ENCODE measurements around the gene AP1G1.
A peak's percentile ranks its signal among the peaks of the same experiment; 100 is the strongest.
"Not testable (repeated sequence)": the region's sequence is repeated elsewhere in the genome, so short reads cannot be mapped to it uniquely, and the experiment has no call there.

Gene AP1G1

GRCh38 chr16:71834291-71834690 is 25.7 kb upstream of the AP1G1 start:
- Mint-ChIP-seq H3K4me1 (ENCODE audit: low read depth) (no peaks in the 10 kb centered on the region), H3K4me3 (no peak overlapping the region), H3K27ac (no peak overlapping the region), H3K9me3 (no peaks in the 10 kb centered on the region), H3K27me3 (no peaks in the 10 kb centered on the region), H3K36me3 (ENCODE audit: low read depth) (no peaks in the 10 kb centered on the region)

GRCh38 chr16:71832112-71832511 is 23.5 kb upstream of the AP1G1 start:
- not testable (repeated sequence) for H3K4me1 Mint-ChIP-seq (ENCODE audit: low read depth); H3K4me3 Mint-ChIP-seq; H3K27ac Mint-ChIP-seq; H3K36me3 Mint-ChIP-seq (ENCODE audit: low read depth); H3K9me3 Mint-ChIP-seq; H3K27me3 Mint-ChIP-seq

GRCh38 chr16:71831698-71832097 is 23.1 kb upstream of the AP1G1 start:
- not testable (repeated sequence) for H3K4me1 Mint-ChIP-seq (ENCODE audit: low read depth); H3K27me3 Mint-ChIP-seq; H3K27ac Mint-ChIP-seq; H3K9me3 Mint-ChIP-seq; H3K4me3 Mint-ChIP-seq; H3K36me3 Mint-ChIP-seq (ENCODE audit: low read depth)

- H3K4me3 Mint-ChIP-seq, result no peak overlapping the region
- H3K36me3 Mint-ChIP-seq (ENCODE audit: low read depth), result no peaks in the 10 kb centered on the region
- H3K27ac Mint-ChIP-seq, result no peak overlapping the region
- H3K4me1 Mint-ChIP-seq (ENCODE audit: low read depth), result no peaks in the 10 kb centered on the region
- H3K9me3 Mint-ChIP-seq, result no peaks in the 10 kb centered on the region
- H3K27me3 Mint-ChIP-seq, result no peaks in the 10 kb centered on the region
These were observed 21.7 kb upstream of the AP1G1 start for GRCh38 chr16:71830359-71830758.

GRCh38 chr16:71826533-71827017 is 17.9 kb upstream of the AP1G1 start:
- no peaks in the 10 kb centered on the region for H3K27me3 Mint-ChIP-seq
- H3K36me3 Mint-ChIP-seq (ENCODE audit: low read depth), result peaks cover 7% of the 10 kb centered on the region
- H3K4me3 Mint-ChIP-seq, result no peak overlapping the region
- H3K27ac Mint-ChIP-seq, result no peak overlapping the region
- no peaks in the 10 kb centered on the region for H3K4me1 Mint-ChIP-seq (ENCODE audit: low read depth)
- no peaks in the 10 kb centered on the region for H3K9me3 Mint-ChIP-seq

- peaks cover 12% of the 10 kb centered on the region for H3K4me1 Mint-ChIP-seq (ENCODE audit: low read depth)
- not testable (repeated sequence) for H3K9me3 Mint-ChIP-seq; H3K27me3 Mint-ChIP-seq; H3K36me3 Mint-ChIP-seq (ENCODE audit: low read depth); H3K4me3 Mint-ChIP-seq
- H3K27ac Mint-ChIP-seq, result peak overlapping the region; percentile 68
These were observed 8.5 kb upstream of the AP1G1 start for GRCh38 chr16:71817155-71817500.

GRCh38 chr16:71811261-71811803 is 2.7 kb upstream of the AP1G1 start:
- H3K4me3 Mint-ChIP-seq, result no peak overlapping the region
- peaks cover 8% of the 10 kb centered on the region for H3K36me3 Mint-ChIP-seq (ENCODE audit: low read depth)
- no peak overlapping the region for H3K27ac Mint-ChIP-seq
- no peaks in the 10 kb centered on the region for H3K9me3 Mint-ChIP-seq
- H3K27me3 Mint-ChIP-seq, result no peaks in the 10 kb centered on the region
- peaks cover 26% of the 10 kb centered on the region for H3K4me1 Mint-ChIP-seq (ENCODE audit: low read depth)

GRCh38 chr16:71810155-71810530 is 1.5 kb upstream of the AP1G1 start:
- Mint-ChIP-seq H3K36me3 (ENCODE audit: low read depth) (peaks cover 11% of the 10 kb centered on the region), H3K4me3 (peak overlapping the region; percentile 48), H3K4me1 (ENCODE audit: low read depth) (peaks cover 33% of the 10 kb centered on the region)
- H3K27ac Mint-ChIP-seq, H3K9me3 Mint-ChIP-seq, H3K27me3 Mint-ChIP-seq: not testable (repeated sequence)

- Mint-ChIP-seq H3K9me3 (no peaks in the 10 kb centered on the region), H3K36me3 (ENCODE audit: low read depth) (peaks cover 17% of the 10 kb centered on the region), H3K4me3 (peak overlapping the region; percentile 95), H3K27ac (peak overlapping the region; percentile 100), H3K27me3 (no peaks in the 10 kb centered on the region), H3K4me1 (ENCODE audit: low read depth) (peaks cover 50% of the 10 kb centered on the region)
These were observed 585 bp downstream of the AP1G1 start for GRCh38 chr16:71807905-71808592.

GRCh38 chr16:71803305-71803690 is 5.3 kb downstream of the AP1G1 start:
- no peaks in the 10 kb centered on the region for H3K27me3 Mint-ChIP-seq
- H3K4me1 Mint-ChIP-seq (ENCODE audit: low read depth), result peaks cover 39% of the 10 kb centered on the region
- H3K9me3 Mint-ChIP-seq, result no peaks in the 10 kb centered on the region
- H3K27ac Mint-ChIP-seq, result peak overlapping the region; percentile 61
- H3K4me3 Mint-ChIP-seq, result no peak overlapping the region
- peaks cover 30% of the 10 kb centered on the region for H3K36me3 Mint-ChIP-seq (ENCODE audit: low read depth)

GRCh38 chr16:71796501-71797097 is 12.0 kb downstream of the AP1G1 start:
- H3K36me3 Mint-ChIP-seq (ENCODE audit: low read depth), result peaks cover 33% of the 10 kb centered on the region
- H3K4me3 Mint-ChIP-seq, result no peak overlapping the region
- H3K27ac Mint-ChIP-seq, result no peak overlapping the region
- no peaks in the 10 kb centered on the region for H3K27me3 Mint-ChIP-seq
- no peaks in the 10 kb centered on the region for H3K9me3 Mint-ChIP-seq
- peaks cover 43% of the 10 kb centered on the region for H3K4me1 Mint-ChIP-seq (ENCODE audit: low read depth)

- peaks cover 56% of the 10 kb centered on the region for H3K4me1 Mint-ChIP-seq (ENCODE audit: low read depth)
- H3K4me3 Mint-ChIP-seq, result no peak overlapping the region
- H3K9me3 Mint-ChIP-seq, result no peaks in the 10 kb centered on the region
- H3K36me3 Mint-ChIP-seq (ENCODE audit: low read depth), result peaks cover 29% of the 10 kb centered on the region
- H3K27ac Mint-ChIP-seq, result no peak overlapping the region
- no peaks in the 10 kb centered on the region for H3K27me3 Mint-ChIP-seq
These were observed 13.7 kb downstream of the AP1G1 start for GRCh38 chr16:71794943-71795342.

GRCh38 chr16:71794018-71794417 is 14.6 kb downstream of the AP1G1 start:
- Mint-ChIP-seq H3K4me3 (no peak overlapping the region), H3K4me1 (ENCODE audit: low read depth) (peaks cover 62% of the 10 kb centered on the region), H3K27me3 (no peaks in the 10 kb centered on the region), H3K27ac (no peak overlapping the region), H3K36me3 (ENCODE audit: low read depth) (peaks cover 30% of the 10 kb centered on the region), H3K9me3 (no peaks in the 10 kb centered on the region)

GRCh38 chr16:71792176-71792575 is 16.5 kb downstream of the AP1G1 start:
- H3K27ac Mint-ChIP-seq, result no peak overlapping the region
- no peaks in the 10 kb centered on the region for H3K9me3 Mint-ChIP-seq
- peaks cover 64% of the 10 kb centered on the region for H3K4me1 Mint-ChIP-seq (ENCODE audit: low read depth)
- peaks cover 38% of the 10 kb centered on the region for H3K36me3 Mint-ChIP-seq (ENCODE audit: low read depth)
- H3K27me3 Mint-ChIP-seq, result no peaks in the 10 kb centered on the region
- no peak overlapping the region for H3K4me3 Mint-ChIP-seq

- Mint-ChIP-seq H3K36me3 (ENCODE audit: low read depth) (peaks cover 29% of the 10 kb centered on the region), H3K4me1 (ENCODE audit: low read depth) (peaks cover 50% of the 10 kb centered on the region)
- not testable (repeated sequence) for H3K9me3 Mint-ChIP-seq, H3K27me3 Mint-ChIP-seq, H3K27ac Mint-ChIP-seq, H3K4me3 Mint-ChIP-seq
These were observed 18.3 kb downstream of the AP1G1 start for GRCh38 chr16:71790329-71790728.

GRCh38 chr16:71789136-71789535 is 19.5 kb downstream of the AP1G1 start:
- peaks cover 44% of the 10 kb centered on the region for H3K4me1 Mint-ChIP-seq (ENCODE audit: low read depth)
- H3K27ac Mint-ChIP-seq, result no peak overlapping the region

More at GRCh38 chr16:71789136-71789535, 19.5 kb downstream of the AP1G1 start:
- Mint-ChIP-seq H3K27me3 (no peaks in the 10 kb centered on the region), H3K4me3 (no peak overlapping the region), H3K36me3 (ENCODE audit: low read depth) (peaks cover 29% of the 10 kb centered on the region), H3K9me3 (no peaks in the 10 kb centered on the region)

Data from stimulated activated naive CD8-positive, alpha-beta T cell treated with anti-CD3 and anti-CD28 coated beads, Interleukin-15, Interleukin-2, amounts not matched to agents 100 ng/mL and 50 ng/mL, for 24 hours (primary cell).